Muscle layer of duodenum (tissue), 2 donors: ENCODE results near the gene SLC25A25.

ENCODE experiments used
- H3K27ac ChIP-seq: one replicate; pipeline ENCODE4 v1.7.0; 2013; ENCODE audit warnings: mild to moderate bottlenecking, low read length
- H3K27me3 ChIP-seq: one replicate; pipeline ENCODE4 v1.7.0; 2013; ENCODE audit warnings: low read depth, mild to moderate bottlenecking, control low read depth, low read length
- H3K36me3 ChIP-seq, 2 donors: one replicate each; pipeline ENCODE4 v1.7.0; 2013; ENCODE audit warnings: low read length in 2 of 2, control low read depth in 1 of 2, mild to moderate bottlenecking in 1 of 2; ENCODE audit not compliant: insufficient read depth in 2 of 2, control insufficient read depth in 1 of 2
- H3K4me1 ChIP-seq, 2 donors: one replicate each; pipeline ENCODE4 v1.7.0; 2013; ENCODE audit warnings: low read length in 2 of 2, mild to moderate bottlenecking in 2 of 2, control low read depth in 1 of 2, moderate library complexity in 1 of 2; ENCODE audit not compliant: insufficient read depth in 2 of 2, control insufficient read depth in 1 of 2
- H3K4me3 ChIP-seq, 2 donors: one replicate each; pipeline ENCODE4 v1.7.0; 2013; ENCODE audit warnings: low read length in 2 of 2, low read depth in 1 of 2, mild to moderate bottlenecking in 1 of 2
- H3K9me3 ChIP-seq, 2 donors: one replicate each; pipeline ENCODE4 v1.7.0; 2013; ENCODE audit warnings: low read length in 2 of 2, control low read depth in 1 of 2, mild to moderate bottlenecking in 1 of 2; ENCODE audit not compliant: control insufficient read depth in 1 of 2
- donor health status: healthy.

Gene SLC25A25

DNA sequence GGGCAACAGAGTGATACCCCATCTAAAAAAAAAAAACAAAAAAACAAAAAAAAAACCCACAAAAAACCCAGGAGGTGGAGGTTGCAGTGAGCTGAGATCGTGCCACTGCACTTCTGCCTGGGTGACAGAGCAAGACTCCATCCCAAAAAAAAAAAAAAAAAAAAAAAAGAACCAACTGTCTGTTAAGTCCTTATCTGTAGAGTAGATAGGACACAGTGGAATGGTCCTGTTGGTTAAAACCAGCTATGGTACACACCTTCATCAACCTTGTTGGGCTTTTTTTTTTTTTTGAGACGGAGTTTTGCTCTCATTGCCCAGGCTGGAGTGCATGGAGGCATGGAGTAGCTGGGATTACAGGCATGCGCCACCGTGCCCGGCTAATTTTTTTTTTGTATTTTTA lies 12.2 kb downstream of the SLC25A25 start:
- H3K27me3 ChIP-seq: no peaks in the 10 kb centered on the region
- H3K4me1 ChIP-seq: peaks cover 9 to 27% of the 10 kb centered on the region in 2 donors
- H3K9me3 ChIP-seq: no peaks in the 10 kb centered on the region
- H3K4me3 ChIP-seq: no peak overlapping the region
- no peaks in the 10 kb centered on the region for H3K36me3 ChIP-seq
- H3K27ac ChIP-seq: no peak overlapping the region

- Histone ChIP-seq H3K36me3 (no peaks in the 10 kb centered on the region), H3K27me3 (no peaks in the 10 kb centered on the region), H3K9me3 (no peaks in the 10 kb centered on the region), H3K4me3 (no peak overlapping the region), H3K4me1 (peaks cover 9 to 27% of the 10 kb centered on the region in 2 donors), H3K27ac (peak overlapping the region; percentile 71)
Observed at GRCh38 chr9:128081056-128081455, 13.0 kb downstream of the SLC25A25 start.

GRCh38 chr9:128082151-128082550 lies 14.1 kb downstream of the SLC25A25 start:
- Histone ChIP-seq H3K27ac (peak overlapping the region; percentile 46), H3K36me3 (no peaks in the 10 kb centered on the region), H3K9me3 (no peaks in the 10 kb centered on the region), H3K4me1 (peaks cover 9 to 27% of the 10 kb centered on the region in 2 donors), H3K4me3 (no peak overlapping the region), H3K27me3 (no peaks in the 10 kb centered on the region)

DNA sequence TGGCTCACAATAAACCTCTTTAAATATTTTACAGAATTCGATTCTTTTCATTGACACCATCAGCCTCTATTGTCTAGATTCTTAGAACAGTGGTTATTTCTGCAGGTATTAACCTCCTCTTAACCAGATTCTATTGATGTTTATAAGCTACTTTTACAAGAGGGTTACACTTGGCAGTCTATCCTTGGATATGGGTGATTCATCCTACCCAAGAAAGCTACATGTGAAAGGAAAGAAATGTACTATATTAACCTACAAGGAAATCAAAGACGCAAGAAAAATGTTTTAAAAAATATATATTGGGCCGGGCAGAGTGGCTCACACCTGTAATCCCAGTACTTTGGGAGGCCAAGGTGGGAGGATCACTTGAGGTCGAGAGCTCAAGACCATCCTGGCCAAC lies 16.7 kb downstream of the SLC25A25 start:
- no peaks in the 10 kb centered on the region for H3K9me3 ChIP-seq
- no peaks in the 10 kb centered on the region for H3K27me3 ChIP-seq
- H3K4me3 ChIP-seq: no peak overlapping the region
- H3K36me3 ChIP-seq: peaks cover 0 to 5% of the 10 kb centered on the region in 2 donors
- H3K4me1 ChIP-seq: peaks cover 9 to 20% of the 10 kb centered on the region in 2 donors
- H3K27ac ChIP-seq: no peak overlapping the region

GRCh38 chr9:128085943-128086342 lies 17.9 kb downstream of the SLC25A25 start:
- Histone ChIP-seq H3K36me3 (peaks cover 0 to 5% of the 10 kb centered on the region in 2 donors), H3K4me3 (no peak overlapping the region), H3K27ac (no peak overlapping the region), H3K27me3 (no peaks in the 10 kb centered on the region), H3K9me3 (no peaks in the 10 kb centered on the region), H3K4me1 (peaks cover 9 to 18% of the 10 kb centered on the region in 2 donors)

DNA sequence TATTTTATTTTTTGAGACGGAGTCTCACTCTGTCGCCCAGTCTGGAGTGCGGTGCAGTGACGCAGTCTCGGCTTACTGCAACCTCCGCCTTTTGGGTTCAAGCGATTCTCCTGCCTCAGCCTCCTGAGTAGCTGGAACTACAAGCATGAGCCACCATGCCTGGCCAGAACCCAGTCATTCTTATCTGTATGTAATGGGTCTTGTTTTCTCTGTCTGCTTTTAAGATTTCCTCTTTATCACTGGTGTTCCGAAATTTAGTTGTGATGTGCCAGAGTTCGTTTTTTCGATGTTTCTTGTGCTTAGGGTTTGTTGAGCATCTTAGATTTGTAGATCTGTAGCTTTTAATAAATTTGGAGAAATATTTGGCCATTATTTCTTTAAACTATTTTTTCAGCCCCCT lies 19.2 kb downstream of the SLC25A25 start:
- no peaks in the 10 kb centered on the region for H3K9me3 ChIP-seq
- peaks cover 0 to 5% of the 10 kb centered on the region in 2 donors for H3K36me3 ChIP-seq
- no peak overlapping the region for H3K4me3 ChIP-seq
- H3K27me3 ChIP-seq: no peaks in the 10 kb centered on the region
- H3K27ac ChIP-seq: no peak overlapping the region
- peaks cover 6 to 25% of the 10 kb centered on the region in 2 donors for H3K4me1 ChIP-seq

DNA sequence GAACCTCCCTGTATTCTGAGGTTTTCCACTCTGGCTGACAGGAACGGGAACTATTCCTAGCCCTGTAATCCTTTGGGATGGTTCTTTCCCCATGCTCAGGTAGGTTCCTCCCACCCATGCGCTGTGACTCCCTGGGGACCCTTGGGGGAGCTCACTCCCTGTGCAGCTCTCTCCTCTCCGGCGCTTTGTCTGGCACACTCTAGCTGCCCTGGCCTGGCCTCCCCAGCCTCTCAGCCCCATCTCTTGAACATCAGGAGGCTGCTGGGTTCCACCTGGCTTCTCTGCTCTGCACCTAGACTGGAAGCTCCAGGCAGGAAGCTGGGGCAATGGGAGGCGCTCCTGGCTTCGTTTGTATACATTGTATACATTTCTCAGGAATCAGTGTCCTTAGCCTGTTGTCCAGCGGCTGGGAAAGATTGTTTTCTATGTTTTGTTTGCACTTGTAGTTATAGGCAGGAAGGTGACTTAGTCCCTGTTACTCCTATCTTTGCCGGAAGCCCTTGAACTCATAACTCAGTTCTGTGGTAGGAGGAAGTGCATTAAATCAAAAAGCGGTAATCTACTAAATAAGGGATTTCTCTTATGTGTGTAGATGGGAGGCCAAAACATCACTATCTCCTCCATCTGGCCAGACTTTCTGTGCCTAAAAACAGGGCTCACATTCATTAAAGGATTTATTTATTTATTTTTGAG lies 20.4 kb downstream of the SLC25A25 start:
- Histone ChIP-seq H3K4me3 (no peak overlapping the region), H3K4me1 (peaks cover 12 to 33% of the 10 kb centered on the region in 2 donors), H3K9me3 (no peaks in the 10 kb centered on the region), H3K27ac (no peak overlapping the region), H3K36me3 (peaks cover 0 to 5% of the 10 kb centered on the region in 2 donors), H3K27me3 (no peaks in the 10 kb centered on the region)

- peaks cover 14 to 38% of the 10 kb centered on the region in 2 donors for H3K4me1 ChIP-seq
- H3K9me3 ChIP-seq: no peaks in the 10 kb centered on the region
- H3K27ac ChIP-seq: no peak overlapping the region
- H3K36me3 ChIP-seq: peaks cover 0 to 5% of the 10 kb centered on the region in 2 donors
- no peak overlapping the region for H3K4me3 ChIP-seq
- no peaks in the 10 kb centered on the region for H3K27me3 ChIP-seq
Observed at GRCh38 chr9:128089299-128089698, 21.3 kb downstream of the SLC25A25 start.

GRCh38 chr9:128091144-128091543 lies 23.1 kb downstream of the SLC25A25 start:
- Histone ChIP-seq H3K27me3 (no peaks in the 10 kb centered on the region), H3K4me1 (peaks cover 23 to 42% of the 10 kb centered on the region in 2 donors), H3K9me3 (no peaks in the 10 kb centered on the region), H3K36me3 (peaks cover 0 to 8% of the 10 kb centered on the region in 2 donors), H3K4me3 (peak overlapping the region in 1 of 2 donors; percentile 39), H3K27ac (no peak overlapping the region)

DNA sequence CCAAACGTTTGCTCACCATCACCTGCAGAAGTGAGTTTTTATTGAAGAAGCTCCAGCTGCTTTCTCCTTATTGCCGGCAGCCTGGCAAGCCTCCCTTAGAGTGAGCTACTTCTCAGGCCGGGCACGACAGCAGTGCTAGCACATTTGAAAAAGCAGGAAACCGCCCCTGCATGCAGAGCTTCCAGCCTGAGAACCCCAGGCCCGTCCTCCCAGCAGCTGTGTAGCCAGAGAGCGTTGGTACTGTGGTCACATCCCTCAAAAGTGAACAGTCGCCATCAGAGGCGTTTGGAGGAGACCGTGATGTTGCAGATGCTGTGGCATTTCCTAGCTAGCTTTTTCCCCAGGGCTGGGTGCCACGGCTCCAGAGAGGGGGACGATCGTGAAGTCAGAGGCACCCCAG lies 23.5 kb downstream of the SLC25A25 start:
- H3K27ac ChIP-seq: peak overlapping the region; percentile 27
- H3K36me3 ChIP-seq: peaks cover 0 to 8% of the 10 kb centered on the region in 2 donors
- H3K4me3 ChIP-seq: peak overlapping the region in 1 of 2 donors; percentile 39
- no peaks in the 10 kb centered on the region for H3K27me3 ChIP-seq
- H3K4me1 ChIP-seq: peaks cover 23 to 42% of the 10 kb centered on the region in 2 donors
- H3K9me3 ChIP-seq: no peaks in the 10 kb centered on the region

- H3K36me3 ChIP-seq: peaks cover 0 to 8% of the 10 kb centered on the region in 2 donors
- H3K9me3 ChIP-seq: no peaks in the 10 kb centered on the region
- H3K27me3 ChIP-seq: no peaks in the 10 kb centered on the region
- peak overlapping the region in 1 of 2 donors; percentile 39 for H3K4me3 ChIP-seq
- H3K27ac ChIP-seq: peak overlapping the region; percentile 98
- H3K4me1 ChIP-seq: peaks cover 23 to 44% of the 10 kb centered on the region in 2 donors
Observed at GRCh38 chr9:128092199-128092977, 24.4 kb downstream of the SLC25A25 start.
